Memory B cell (primary cell): ENCODE results near the gene CYFIP1.

ENCODE experiments used
- ATAC-seq: fragments of 150-1000 bp; cut with Tn5 transposase; 2 replicates; pipeline ENCODE4 v1.10.0; 2021; ENCODE audit warnings: low read depth, mild to moderate bottlenecking, moderate library complexity
- DNase-seq, 2 donors: peaks; one replicate each; pipeline ENCODE4 v3.0.0; 2022; ENCODE audit warnings: low spot score in 2 of 2
- H3K27ac Mint-ChIP-seq: one replicate; pipeline ENCODE4 v1.8.0; 2022; ENCODE audit warnings: mild to moderate bottlenecking, moderate library complexity, mixed read lengths
- H3K27me3 Mint-ChIP-seq: one replicate; pipeline ENCODE4 v1.8.0; 2022; ENCODE audit warnings: mixed read lengths
- H3K36me3 Mint-ChIP-seq: one replicate; pipeline ENCODE4 v1.8.0; 2022; ENCODE audit warnings: mild to moderate bottlenecking, mixed read lengths
- H3K4me1 Mint-ChIP-seq: one replicate; pipeline ENCODE4 v1.8.0; 2022; ENCODE audit warnings: mixed read lengths
- H3K4me3 Mint-ChIP-seq: one replicate; pipeline ENCODE4 v1.8.0; 2022; ENCODE audit warnings: mild to moderate bottlenecking, moderate library complexity, mixed read lengths
- H3K9me3 Mint-ChIP-seq: one replicate; pipeline ENCODE4 v1.8.0; 2022; ENCODE audit warnings: mixed read lengths

Gene CYFIP1

DNA sequence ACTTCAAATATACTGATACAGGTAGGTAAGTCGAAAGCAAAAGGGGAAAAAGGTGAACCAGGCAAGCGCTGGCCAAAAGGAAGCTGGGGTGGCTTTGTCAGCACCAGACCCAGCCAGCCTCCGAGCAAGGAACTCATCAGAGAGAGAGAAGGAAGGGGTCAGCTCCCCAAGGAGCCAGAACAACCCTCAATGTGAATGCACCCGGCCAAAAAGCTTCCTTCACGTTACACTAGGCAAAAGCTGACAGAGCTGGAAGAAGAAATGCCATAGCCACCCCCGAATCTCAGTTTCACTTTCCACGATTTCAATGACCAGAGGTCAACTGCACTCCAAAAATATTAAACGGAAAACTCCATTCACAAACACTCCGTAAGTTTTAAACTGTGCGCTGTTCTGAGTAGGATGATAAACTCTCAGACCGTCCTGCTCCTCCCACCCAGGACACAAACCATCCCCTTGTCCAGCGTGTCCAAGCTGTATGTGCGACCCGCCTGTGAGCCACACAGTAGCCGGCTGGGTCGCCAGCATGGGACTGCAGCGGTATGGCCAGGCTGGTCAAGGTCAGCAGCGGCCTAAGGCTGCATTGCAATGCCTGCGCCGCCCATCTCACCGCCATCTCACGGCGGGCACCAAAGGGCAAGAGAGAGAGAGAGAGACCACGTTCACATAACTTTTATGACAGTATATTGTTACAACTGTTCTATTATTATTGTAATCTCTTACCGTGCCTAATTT lies 29.7 kb downstream of the CYFIP1 start:
- H3K27me3 Mint-ChIP-seq = peaks cover 2% of the 10 kb centered on the region
- ATAC-seq = no peak
- DNase-seq = no peak
- H3K9me3 Mint-ChIP-seq = no peaks in the 10 kb centered on the region
- H3K4me3 Mint-ChIP-seq = no peak overlapping the region
- H3K27ac Mint-ChIP-seq = no peak overlapping the region
- H3K4me1 Mint-ChIP-seq = peaks cover 14% of the 10 kb centered on the region
- H3K36me3 Mint-ChIP-seq = peaks cover 7% of the 10 kb centered on the region

DNA sequence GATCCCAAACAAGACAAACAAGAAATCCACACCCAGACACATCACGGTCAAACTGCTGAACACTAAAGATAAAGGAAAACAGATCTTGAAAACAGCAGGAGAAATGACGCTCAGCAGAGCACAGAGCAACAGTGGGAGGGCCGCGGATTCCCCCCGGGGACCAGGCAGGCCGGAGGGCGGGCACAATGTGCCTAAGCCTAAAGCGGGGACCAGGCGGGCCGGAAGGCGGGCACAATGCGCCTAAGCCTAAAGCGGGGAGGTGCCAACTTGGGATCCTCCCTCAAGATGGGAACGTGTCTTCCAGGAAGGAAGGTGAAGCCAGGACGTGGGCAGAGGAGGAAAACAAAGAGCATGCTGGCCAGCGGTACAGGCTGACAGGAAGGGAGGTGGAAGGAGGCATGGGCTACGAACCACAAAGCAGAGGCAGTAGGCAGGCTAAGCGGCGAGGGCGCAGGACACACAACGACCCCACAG lies 31.1 kb downstream of the CYFIP1 start:
- ATAC-seq (peak; percentile 39), DNase-seq (peak in 1 of 2 donors; percentile 33)
- H3K4me3 Mint-ChIP-seq = peak overlapping the region; percentile 68
- no peak overlapping the region for H3K27ac Mint-ChIP-seq
- peaks cover 9% of the 10 kb centered on the region for H3K36me3 Mint-ChIP-seq
- peaks cover 14% of the 10 kb centered on the region for H3K4me1 Mint-ChIP-seq
- H3K9me3 Mint-ChIP-seq = no peaks in the 10 kb centered on the region
- H3K27me3 Mint-ChIP-seq = peaks cover 2% of the 10 kb centered on the region

DNA sequence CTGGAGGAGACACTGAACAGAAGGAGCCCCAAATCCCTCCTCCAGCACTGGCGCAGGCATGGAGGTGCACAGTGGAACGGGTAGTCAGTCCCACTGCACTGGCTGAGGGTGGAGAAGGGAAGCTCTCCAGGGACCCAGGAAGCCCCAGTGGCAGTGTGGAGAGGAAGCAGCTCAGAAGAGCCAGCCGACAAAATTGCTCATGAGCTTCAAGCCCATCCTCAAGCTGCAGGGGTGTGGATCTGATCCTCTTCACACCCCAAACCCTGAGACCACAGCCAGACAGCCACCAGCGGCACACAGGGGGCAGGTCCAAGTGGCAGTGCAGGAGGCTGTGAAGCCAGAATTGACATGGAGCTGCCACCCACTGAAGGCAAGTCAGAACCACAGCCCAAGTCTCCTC lies 32.1 kb downstream of the CYFIP1 start:
- peaks cover 2% of the 10 kb centered on the region for H3K27me3 Mint-ChIP-seq
- DNase-seq = no peak
- no peaks in the 10 kb centered on the region for H3K9me3 Mint-ChIP-seq
- peaks cover 14% of the 10 kb centered on the region for H3K4me1 Mint-ChIP-seq
- H3K36me3 Mint-ChIP-seq = peaks cover 9% of the 10 kb centered on the region
- no peak for ATAC-seq
- no peak overlapping the region for H3K4me3 Mint-ChIP-seq
- no peak overlapping the region for H3K27ac Mint-ChIP-seq

DNA sequence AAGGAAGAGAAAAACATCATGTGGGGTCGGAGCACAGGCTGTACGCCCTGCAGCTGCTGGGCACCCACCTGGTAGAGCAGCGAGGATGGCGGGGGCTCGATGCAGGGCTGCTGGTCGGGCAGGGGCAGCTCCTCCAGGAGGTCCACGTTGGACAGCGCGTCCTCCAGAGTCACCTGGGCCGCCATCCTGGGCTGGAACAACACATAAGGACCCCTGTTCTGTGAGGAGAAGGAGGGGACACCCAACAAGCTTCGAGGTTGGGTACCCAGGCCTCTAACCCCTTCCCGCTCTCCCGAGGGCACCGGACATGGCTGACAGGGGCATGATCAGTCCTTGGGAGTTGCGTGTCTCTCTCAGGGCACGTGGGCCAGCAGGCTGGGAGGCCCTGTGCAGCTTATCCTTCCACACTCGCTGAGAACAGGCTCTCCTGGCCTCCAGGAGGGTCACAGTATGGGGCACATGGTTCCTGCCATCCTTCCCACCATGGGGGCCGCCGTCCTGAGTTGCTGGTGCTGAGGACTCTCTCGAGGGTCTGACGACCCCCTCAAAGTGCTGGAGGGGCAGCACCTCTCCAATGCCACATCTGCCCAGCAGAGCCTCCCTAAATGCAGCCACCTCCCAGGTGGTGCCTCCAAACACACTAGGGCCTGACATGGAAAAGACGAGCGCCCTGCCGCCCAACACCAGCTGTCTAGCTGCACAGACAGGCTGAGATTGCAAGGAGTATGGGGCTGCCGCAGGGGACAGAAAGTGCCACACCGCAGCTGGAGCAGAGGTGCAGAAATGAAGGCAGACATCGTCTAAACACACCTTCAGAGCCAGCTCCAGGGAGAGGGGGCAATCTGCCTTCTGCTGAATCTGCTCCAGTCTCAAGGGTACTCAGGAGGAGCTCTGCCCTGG lies 32.8 kb downstream of the CYFIP1 start:
- Mint-ChIP-seq H3K36me3 (peaks cover 8% of the 10 kb centered on the region), H3K4me1 (peaks cover 12% of the 10 kb centered on the region)
- ATAC-seq = no peak

DNA sequence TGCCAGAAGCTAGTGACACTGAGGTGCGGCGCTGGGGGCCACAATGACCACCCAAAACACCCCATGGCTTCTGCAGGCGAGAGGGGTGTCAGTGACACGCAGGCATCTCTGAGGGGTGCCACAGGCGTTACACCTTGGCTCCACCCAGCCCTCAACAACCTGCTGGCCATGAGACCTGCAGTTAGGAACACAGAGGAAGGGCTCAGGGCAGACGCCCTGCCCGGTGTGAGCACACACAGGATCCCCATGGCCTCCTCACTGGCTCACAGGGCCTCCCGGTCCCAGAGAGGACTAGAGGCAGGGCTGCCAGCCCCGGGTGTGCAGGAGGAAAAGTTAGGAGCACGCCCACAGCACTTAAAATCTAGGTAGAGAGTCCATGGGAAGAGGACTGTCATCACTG lies 35.1 kb downstream of the CYFIP1 start:
- H3K36me3 Mint-ChIP-seq = peaks cover 9% of the 10 kb centered on the region
- H3K27ac Mint-ChIP-seq = no peak overlapping the region
- no peaks in the 10 kb centered on the region for H3K9me3 Mint-ChIP-seq
- DNase-seq = no peak
- no peak overlapping the region for H3K4me3 Mint-ChIP-seq
- peaks cover 12% of the 10 kb centered on the region for H3K4me1 Mint-ChIP-seq
- ATAC-seq = no peak
- peaks cover 2% of the 10 kb centered on the region for H3K27me3 Mint-ChIP-seq

More for the DNA sequence above, 32.8 kb downstream of the CYFIP1 start:
- H3K27me3 Mint-ChIP-seq = peaks cover 2% of the 10 kb centered on the region
- no peak for DNase-seq
- no peaks in the 10 kb centered on the region for H3K9me3 Mint-ChIP-seq
- H3K27ac Mint-ChIP-seq = no peak overlapping the region
- H3K4me3 Mint-ChIP-seq = no peak overlapping the region

DNA sequence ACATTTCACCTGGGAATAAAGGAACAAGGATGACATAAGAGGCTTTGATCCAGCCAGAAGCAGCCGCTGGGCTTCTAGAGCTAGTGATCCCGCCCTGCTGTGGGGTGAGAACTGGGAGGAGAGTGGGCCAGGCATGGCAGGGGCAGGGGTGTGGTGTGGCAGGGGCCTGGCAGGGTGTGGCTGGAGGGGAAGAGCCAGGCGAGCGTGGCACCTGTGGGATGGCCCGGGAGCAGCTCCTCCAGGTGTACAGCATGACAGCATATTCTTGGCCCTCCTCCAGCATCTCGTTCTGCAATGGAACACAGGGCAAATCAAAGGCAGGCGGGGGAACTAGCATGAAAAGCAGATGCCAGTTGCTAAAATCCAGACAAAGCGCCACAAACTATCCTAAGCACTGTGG lies 35.5 kb downstream of the CYFIP1 start:
- H3K4me1 Mint-ChIP-seq = peaks cover 12% of the 10 kb centered on the region

DNA sequence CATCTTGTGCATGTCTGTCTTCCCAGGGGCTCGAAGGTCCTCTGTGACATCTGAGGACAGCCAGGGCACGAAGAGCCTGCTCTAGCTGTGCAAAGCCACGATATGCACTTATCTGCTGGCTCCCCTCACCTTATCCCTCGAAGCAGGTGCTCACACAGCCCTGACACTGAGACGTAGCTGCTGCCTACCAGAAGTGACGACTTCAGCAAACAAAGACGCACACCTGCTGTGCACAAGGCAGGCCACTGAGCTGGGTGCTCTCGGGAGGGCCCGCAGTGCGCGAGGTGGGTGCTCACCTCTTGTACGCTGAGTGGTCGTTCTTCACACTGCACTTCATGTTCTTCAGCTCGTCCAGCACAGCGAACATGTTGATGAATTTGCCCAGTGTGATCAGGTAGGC lies 37.3 kb downstream of the CYFIP1 start:
- no peaks in the 10 kb centered on the region for H3K9me3 Mint-ChIP-seq
- peaks cover 7% of the 10 kb centered on the region for H3K4me1 Mint-ChIP-seq
- H3K27ac Mint-ChIP-seq = no peak overlapping the region
- no peak for DNase-seq
- no peak for ATAC-seq
- H3K4me3 Mint-ChIP-seq = no peak overlapping the region
- H3K27me3 Mint-ChIP-seq = peaks cover 2% of the 10 kb centered on the region
- peaks cover 9% of the 10 kb centered on the region for H3K36me3 Mint-ChIP-seq

More for the DNA sequence above, 35.5 kb downstream of the CYFIP1 start:
- Mint-ChIP-seq H3K36me3 (peaks cover 9% of the 10 kb centered on the region), H3K9me3 (no peaks in the 10 kb centered on the region), H3K27ac (no peak overlapping the region), H3K4me3 (no peak overlapping the region), H3K27me3 (peaks cover 2% of the 10 kb centered on the region)
- DNase-seq (no peak), ATAC-seq (no peak)

DNA sequence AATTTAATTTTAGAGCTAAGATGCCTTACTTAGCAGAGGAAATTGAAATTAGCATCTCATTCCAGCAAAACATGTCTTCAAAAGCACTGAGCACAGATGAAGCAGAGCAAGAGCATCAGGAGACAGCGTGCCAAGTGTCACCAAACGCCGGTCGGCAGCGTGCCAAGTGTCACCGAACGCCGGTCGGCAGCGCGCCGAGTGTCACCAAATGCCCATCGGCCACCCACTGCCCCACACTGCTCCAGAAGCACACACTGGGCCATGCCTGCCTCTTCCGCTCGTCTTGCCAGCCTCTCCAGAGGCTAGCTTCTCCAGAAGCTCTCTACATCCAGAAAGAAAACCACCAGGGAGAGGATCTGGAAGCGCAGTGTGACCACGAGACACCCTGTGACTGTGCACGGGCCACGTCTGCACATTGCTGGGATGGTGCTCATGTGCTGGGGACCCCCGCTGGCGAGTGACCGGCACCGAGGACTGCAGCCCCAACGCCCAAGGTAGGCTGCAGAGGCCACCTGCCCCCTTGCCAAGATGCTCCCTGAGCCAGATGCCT lies 37.8 kb downstream of the CYFIP1 start:
- peaks cover 2% of the 10 kb centered on the region for H3K27me3 Mint-ChIP-seq
- no peaks in the 10 kb centered on the region for H3K9me3 Mint-ChIP-seq
- ATAC-seq (no peak), DNase-seq (no peak)
- no peak overlapping the region for H3K27ac Mint-ChIP-seq
- H3K36me3 Mint-ChIP-seq = peaks cover 9% of the 10 kb centered on the region
- no peak overlapping the region for H3K4me3 Mint-ChIP-seq
- peaks cover 7% of the 10 kb centered on the region for H3K4me1 Mint-ChIP-seq

DNA sequence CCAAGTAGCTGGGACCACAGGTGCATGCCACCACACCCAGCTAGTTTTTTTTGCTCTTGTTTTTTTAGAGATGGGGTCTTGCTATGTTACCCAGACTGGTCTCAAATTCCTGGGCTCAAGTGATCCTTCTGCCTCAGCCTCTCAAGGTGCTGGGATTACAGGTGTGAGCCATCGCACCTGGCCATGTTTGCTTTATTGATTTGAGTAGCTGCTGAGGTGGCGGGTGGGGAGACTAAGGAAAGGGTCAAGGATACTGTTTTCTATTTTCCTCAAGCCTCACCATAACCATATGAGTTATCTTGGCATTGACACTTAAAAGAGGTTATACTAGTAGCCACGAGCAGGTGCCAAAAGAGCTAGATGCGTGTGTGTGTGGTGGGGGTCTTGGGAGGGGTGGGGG lies 39.0 kb downstream of the CYFIP1 start:
- Mint-ChIP-seq H3K36me3 (peaks cover 6% of the 10 kb centered on the region), H3K4me1 (peaks cover 14% of the 10 kb centered on the region), H3K9me3 (no peaks in the 10 kb centered on the region), H3K27ac (no peak overlapping the region), H3K4me3 (no peak overlapping the region), H3K27me3 (no peaks in the 10 kb centered on the region)
- no peak for ATAC-seq
- no peak for DNase-seq

DNA sequence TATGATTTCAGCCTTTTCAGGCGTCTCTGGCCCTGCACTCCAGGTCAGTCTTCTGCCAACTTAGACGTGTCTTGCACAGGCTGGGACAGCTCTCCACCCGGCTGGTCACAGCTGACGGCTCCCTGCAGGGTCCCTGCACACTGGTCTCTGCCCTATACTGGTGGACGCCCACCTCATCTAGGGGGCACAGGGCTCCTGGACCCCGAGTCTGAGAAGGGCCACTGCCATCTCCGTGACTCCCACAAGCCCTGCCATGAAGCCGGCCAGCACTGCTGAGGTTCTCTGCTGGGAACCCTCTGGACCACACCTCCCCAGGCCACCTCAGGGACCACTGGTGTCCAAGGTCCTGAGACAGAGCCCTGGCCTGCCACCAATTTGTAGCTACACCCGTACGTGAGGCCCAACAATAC lies 40.5 kb downstream of the CYFIP1 start:
- no peaks in the 10 kb centered on the region for H3K9me3 Mint-ChIP-seq
- no peak for DNase-seq
- H3K27me3 Mint-ChIP-seq = no peaks in the 10 kb centered on the region
- no peak overlapping the region for H3K4me3 Mint-ChIP-seq
- peaks cover 4% of the 10 kb centered on the region for H3K36me3 Mint-ChIP-seq
- H3K4me1 Mint-ChIP-seq = peaks cover 25% of the 10 kb centered on the region
- no peak for ATAC-seq
- no peak overlapping the region for H3K27ac Mint-ChIP-seq

DNA sequence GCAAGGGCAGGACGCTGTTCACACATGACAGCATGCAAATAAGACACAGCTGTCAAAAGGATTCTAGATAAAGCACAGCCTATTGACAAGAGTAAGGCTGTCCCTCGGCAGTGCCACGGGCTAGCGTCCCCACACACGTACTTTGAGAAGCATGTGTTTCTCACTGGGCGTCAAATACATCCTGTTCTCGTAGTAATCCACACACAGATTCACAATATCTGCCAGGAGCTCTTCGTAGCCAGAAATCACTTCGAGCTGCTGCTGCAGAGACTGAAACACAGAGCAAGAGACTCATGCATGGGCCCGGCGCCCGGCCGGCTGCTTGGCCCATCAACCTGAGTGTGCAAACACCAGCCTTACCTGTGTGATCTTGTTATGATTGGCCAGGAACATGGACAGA lies 41.1 kb downstream of the CYFIP1 start:
- DNase-seq (no peak), ATAC-seq (peak; percentile 31)
- Mint-ChIP-seq H3K27me3 (no peaks in the 10 kb centered on the region), H3K9me3 (no peaks in the 10 kb centered on the region), H3K4me1 (peaks cover 25% of the 10 kb centered on the region), H3K4me3 (no peak overlapping the region), H3K36me3 (peaks cover 1% of the 10 kb centered on the region), H3K27ac (no peak overlapping the region)

DNA sequence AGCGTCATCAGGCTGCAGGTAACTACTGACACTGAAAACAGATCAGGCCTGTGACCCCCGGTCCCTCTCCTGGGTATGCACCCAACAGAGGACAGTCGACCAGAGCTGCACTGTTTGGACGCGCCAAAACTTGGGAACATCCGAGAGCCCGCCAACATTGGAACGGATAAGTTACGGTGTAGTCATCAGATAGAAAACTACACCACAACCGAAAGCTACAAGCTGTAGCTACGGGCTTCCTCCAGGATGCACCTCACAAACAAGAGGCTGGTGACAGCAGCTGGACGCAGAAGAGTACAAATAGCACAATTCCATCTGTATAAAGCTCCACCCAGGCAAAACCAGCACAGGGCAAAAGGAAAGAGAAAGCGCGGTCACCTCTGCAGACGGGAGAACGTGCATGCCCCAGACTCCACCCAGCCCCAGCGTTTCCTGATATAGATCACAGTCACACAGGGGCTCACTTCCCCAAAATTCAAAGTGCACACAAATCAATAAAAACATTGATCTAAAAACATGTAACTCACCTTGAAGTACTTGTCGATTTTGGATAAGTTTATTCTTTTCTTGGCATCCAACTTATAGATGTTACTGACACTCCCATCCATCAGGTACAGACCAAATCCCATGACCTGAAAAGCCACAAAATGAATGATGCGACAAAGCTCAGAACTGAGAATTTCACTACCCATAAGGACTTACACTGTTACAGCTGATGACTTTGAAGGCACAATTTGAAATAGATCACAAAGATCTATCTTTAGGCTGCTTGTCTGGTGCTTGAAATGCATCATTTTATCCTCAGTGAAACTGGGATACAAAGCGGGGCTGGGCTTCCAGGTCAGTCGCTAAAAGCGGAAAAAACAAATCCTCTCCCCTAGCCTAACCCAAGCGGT lies 43.3 kb downstream of the CYFIP1 start:
- Mint-ChIP-seq H3K4me1 (peaks cover 30% of the 10 kb centered on the region), H3K9me3 (no peaks in the 10 kb centered on the region), H3K27me3 (no peaks in the 10 kb centered on the region), H3K36me3 (peaks cover 2% of the 10 kb centered on the region), H3K4me3 (peak overlapping the region; percentile 83), H3K27ac (peak overlapping the region; percentile 92)
- ATAC-seq = peak; percentile 85
- peak; percentile 24 to 51 for DNase-seq

DNA sequence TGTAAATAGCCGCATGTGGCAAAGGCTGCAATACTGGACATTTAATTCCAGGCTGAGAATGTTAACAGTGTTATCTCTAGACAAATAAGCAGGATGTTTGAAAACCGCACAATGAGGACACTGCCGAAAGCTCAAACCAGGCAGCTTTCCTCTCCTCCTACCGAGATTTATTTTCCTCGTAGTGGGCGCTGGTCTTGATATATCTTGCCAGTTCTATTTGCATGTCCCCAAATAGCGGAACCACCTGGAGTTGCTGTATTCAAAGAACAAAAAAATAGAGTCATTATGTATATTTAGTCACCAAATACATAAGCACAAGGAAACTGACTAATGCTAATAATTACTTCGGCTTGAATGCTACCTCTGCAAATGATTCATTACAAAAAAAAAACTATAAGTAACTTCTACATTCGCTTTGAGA lies 46.5 kb downstream of the CYFIP1 start:
- ATAC-seq (peak; percentile 72), DNase-seq (peak in 1 of 2 donors; percentile 20)
- Mint-ChIP-seq H3K27ac (no peak overlapping the region), H3K4me1 (peaks cover 26% of the 10 kb centered on the region), H3K36me3 (peaks cover 2% of the 10 kb centered on the region), H3K9me3 (no peaks in the 10 kb centered on the region), H3K27me3 (no peaks in the 10 kb centered on the region), H3K4me3 (no peak overlapping the region)
